PC-9 (cell line): ENCODE measurements around the gene PHF21B. TPM values are rescaled to one million over a fixed set of nuclear protein-coding genes. Genes with fewer than 3 reads are reported as not detected.

ENCODE experiments used
- BruUV-seq: library from RNA; stranded (reverse); fragments of 400-500 nt; replicated peaks from 2 replicates; lab custom pipeline; 2021; lab: Mats Ljungman, UMichigan
- CTCF ChIA-PET: fragments of 300-600 bp; sonication (Branson Sonifier 250); formaldehyde crosslinking; loops from one replicate; lab custom pipeline; 2022; ENCODE audit warnings: antibody characterized with exemption; lab: Charles Lee
- POLR2A ChIA-PET: fragments of 300-600 bp; sonication (Branson Sonifier 250); formaldehyde crosslinking; loops from one replicate; lab custom pipeline; 2022; ENCODE audit warnings: antibody characterized with exemption; ENCODE audit not compliant: unreplicated experiment; lab: Charles Lee
- DNase-seq, 2 experiments: peaks; one replicate each; pipeline versions ENCODE4 v3.0.0 to v3.0.0-alpha.2; 2015 to 2022; ENCODE audit warnings: mixed read lengths in 1 of 2
- H2AFZ ChIP-seq: fragments of 200-600 bp; sonication (generic); 2 replicates; pipeline ENCODE4 v1.8.1; 2017; ENCODE audit warnings: antibody characterized with exemption
- H3F3A ChIP-seq: fragments of 200-600 bp; sonication (generic); 2 replicates; pipeline ENCODE4 v1.8.1; 2017; ENCODE audit warnings: antibody characterized with exemption, mild to moderate bottlenecking, low read depth; ENCODE audit not compliant: insufficient read depth
- H3K27ac ChIP-seq: fragments of 200-600 bp; sonication (generic); 2 replicates; pipeline ENCODE4 v1.6.1; 2016; ENCODE audit warnings: mixed run types
- H3K27me3 ChIP-seq: fragments of 200-600 bp; sonication (generic); 2 replicates; pipeline ENCODE4 v1.6.1; 2016; ENCODE audit warnings: low read depth, mixed run types; ENCODE audit not compliant: insufficient read depth
- H3K36me3 ChIP-seq: fragments of 200-600 bp; sonication (generic); 2 replicates; pipeline ENCODE4 v1.6.1; 2016; ENCODE audit warnings: low read depth, mixed run types
- H3K4me1 ChIP-seq: fragments of 200-600 bp; sonication (generic); replicated peaks from 2 replicates; pipeline ENCODE4 v1.6.1; 2016; ENCODE audit warnings: mixed run types; ENCODE audit not compliant: insufficient read depth
- H3K4me2 ChIP-seq: fragments of 200-600 bp; sonication (generic); 2 replicates; pipeline ENCODE4 v1.6.1; 2017; ENCODE audit warnings: mixed run types
- H3K4me3 ChIP-seq: fragments of 200-600 bp; sonication (generic); 2 replicates; pipeline ENCODE4 v1.6.1; 2016; ENCODE audit warnings: mixed run types
- H3K79me2 ChIP-seq: fragments of 200-600 bp; sonication (generic); 2 replicates; pipeline ENCODE4 v1.6.1; 2017; ENCODE audit warnings: low read depth, mixed run types
- H3K9me2 ChIP-seq: fragments of 200-600 bp; sonication (generic); 2 replicates; pipeline ENCODE4 v1.8.1; 2017; ENCODE audit warnings: mild to moderate bottlenecking; ENCODE audit not compliant: insufficient read depth
- H3K9me3 ChIP-seq: fragments of 200-600 bp; sonication (generic); 2 replicates; pipeline ENCODE4 v1.8.1; 2016; ENCODE audit warnings: low read depth; ENCODE audit not compliant: insufficient read depth
- H4K20me1 ChIP-seq: fragments of 200-600 bp; sonication (generic); 2 replicates; pipeline ENCODE4 v1.8.1; 2017; ENCODE audit not compliant: insufficient read depth
- EZH2 ChIP-seq: fragments of 200-600 bp; sonication (generic); IDR thresholded peaks from 2 replicates; pipeline ENCODE4 v1.8.0; 2017; ENCODE audit warnings: antibody characterized with exemption, low read depth
- intact Hi-C: fragments of 100-400 bp; cut with micrococcal nuclease; formaldehyde crosslinking; loops from one replicate; pipeline ENCODE4 v1.10.0; 2022; ENCODE audit not compliant: unreplicated experiment
- total RNA-seq: library from RNA; stranded (reverse); gene quantifications from 2 replicates; pipeline ENCODE4 v1.2.3, GENCODE V29; 2021
- TF ChIP-seq, protein P1 (sequence below): fragments of 200-600 bp; sonication (generic); conservative IDR thresholded peaks from 2 replicates; pipeline ENCODE4 v1.6.1; 2017; ENCODE audit warnings: mixed run types, antibody characterized with exemption, mild to moderate bottlenecking, moderate library complexity

PHF21B gene
- total RNA-seq, 1 experiment from 2014 or later: not detected

DNA sequence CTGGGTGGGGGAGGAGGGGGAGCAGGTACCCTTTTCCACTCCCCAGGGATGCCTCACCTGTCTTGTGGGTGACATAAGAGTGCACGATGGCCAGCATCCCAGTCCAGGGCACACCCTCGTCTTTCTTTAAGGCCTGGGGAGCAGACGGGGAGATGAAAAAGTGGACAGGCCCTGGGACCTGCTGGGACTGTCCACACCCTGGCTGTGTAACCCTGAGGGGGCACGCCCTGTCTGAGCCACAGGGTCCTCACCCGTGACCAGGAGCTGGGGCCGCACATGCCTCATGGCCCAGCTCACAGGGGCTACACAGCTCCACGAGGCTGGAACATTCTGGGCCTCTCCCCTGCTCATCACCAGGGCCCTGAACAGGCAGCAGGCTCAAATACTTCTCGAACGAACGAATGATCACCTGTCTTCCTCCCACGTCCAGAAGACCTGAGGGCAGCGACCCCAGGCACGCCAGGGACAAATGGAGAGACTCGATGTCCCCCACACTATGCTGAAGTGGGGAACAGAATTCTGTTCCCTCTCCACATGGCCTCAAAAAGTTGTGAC lies 123.9 kb downstream of the PHF21B start:
- Histone ChIP-seq H3K27ac (no peak overlapping the region), H3K79me2 (no peaks in the 10 kb centered on the region), H3K9me2 (no peaks in the 10 kb centered on the region), H2AFZ (no peak overlapping the region), H3K4me3 (no peak overlapping the region), H4K20me1 (no peaks in the 10 kb centered on the region), H3K9me3 (no peaks in the 10 kb centered on the region), H3F3A (no peaks in the 10 kb centered on the region), H3K36me3 (no peaks in the 10 kb centered on the region), H3K4me2 (no peak overlapping the region), H3K27me3 (peaks cover 23% of the 10 kb centered on the region), H3K4me1 (no peaks in the 10 kb centered on the region; the same call in 1 of the 2 replicates)
- ChIA-PET POLR2A (no interaction called here), CTCF (interaction anchor here (0.7 kb wide), 1 partner anchor 188 kb away, joined by 3 read pairs; no protein-coding TSS in a partner anchor)
- intact Hi-C loops: no loop called here
- no peak for DNase-seq
- no TSS peak for BruUV-seq
- TF ChIP-seq, protein P1, sequence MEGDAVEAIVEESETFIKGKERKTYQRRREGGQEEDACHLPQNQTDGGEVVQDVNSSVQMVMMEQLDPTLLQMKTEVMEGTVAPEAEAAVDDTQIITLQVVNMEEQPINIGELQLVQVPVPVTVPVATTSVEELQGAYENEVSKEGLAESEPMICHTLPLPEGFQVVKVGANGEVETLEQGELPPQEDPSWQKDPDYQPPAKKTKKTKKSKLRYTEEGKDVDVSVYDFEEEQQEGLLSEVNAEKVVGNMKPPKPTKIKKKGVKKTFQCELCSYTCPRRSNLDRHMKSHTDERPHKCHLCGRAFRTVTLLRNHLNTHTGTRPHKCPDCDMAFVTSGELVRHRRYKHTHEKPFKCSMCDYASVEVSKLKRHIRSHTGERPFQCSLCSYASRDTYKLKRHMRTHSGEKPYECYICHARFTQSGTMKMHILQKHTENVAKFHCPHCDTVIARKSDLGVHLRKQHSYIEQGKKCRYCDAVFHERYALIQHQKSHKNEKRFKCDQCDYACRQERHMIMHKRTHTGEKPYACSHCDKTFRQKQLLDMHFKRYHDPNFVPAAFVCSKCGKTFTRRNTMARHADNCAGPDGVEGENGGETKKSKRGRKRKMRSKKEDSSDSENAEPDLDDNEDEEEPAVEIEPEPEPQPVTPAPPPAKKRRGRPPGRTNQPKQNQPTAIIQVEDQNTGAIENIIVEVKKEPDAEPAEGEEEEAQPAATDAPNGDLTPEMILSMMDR: no peak
- TF ChIP-seq EZH2: no peak

DNA sequence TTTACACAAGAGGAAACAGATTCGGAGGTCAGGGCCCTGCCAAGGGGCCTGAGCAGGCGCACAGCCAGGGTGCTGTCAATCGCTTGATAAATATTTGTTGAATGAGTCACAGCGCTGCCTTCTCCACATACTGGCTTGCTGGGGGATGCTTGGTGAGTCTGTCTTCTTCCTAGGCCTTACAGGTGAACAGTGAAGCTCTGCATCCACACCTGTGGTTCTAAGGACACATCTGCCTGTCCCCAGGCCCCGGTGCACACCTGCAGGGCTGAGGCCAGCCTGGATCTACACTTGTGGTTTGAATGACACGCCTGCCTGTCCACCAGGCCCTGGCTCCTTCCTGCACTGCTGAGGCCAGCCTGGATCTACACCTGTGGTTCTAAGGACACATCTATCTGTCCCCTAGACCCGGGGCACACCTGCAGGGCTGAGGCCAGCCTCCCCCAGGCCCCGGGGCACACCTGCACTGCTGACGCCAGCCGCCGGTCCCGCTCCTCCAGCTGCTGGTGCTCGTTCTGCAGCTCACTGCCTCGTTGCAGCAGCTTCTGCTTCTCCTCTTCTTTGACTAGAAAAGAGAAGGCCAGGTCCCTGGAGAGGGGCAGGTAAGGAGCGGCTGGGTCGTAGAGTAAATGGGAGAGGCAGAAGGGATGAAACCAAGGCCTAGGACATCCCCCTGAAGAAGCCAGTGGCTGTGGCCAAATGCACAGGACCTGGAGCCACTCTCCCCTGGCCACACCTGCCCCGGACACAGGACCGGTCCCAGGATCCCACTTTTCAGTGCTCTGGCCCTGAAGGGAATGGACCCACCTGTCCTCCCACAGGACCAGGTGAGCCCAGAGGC lies 124.6 kb downstream of the PHF21B start:
- ChIA-PET POLR2A (no interaction called here), CTCF (no interaction called here)
- no peak overlapping the region for H3K27ac ChIP-seq
- intact Hi-C loops: no loop called here
- peaks cover 30% of the 10 kb centered on the region for H3K27me3 ChIP-seq
- no peak overlapping the region for H3K4me3 ChIP-seq
- peak; percentile 52 to 70 for DNase-seq
- no peaks in the 10 kb centered on the region for H4K20me1 ChIP-seq
- no peak overlapping the region for H2AFZ ChIP-seq
- no peaks in the 10 kb centered on the region for H3K79me2 ChIP-seq
- H3K4me2 ChIP-seq: no peak overlapping the region
- H3K9me2 ChIP-seq: no peaks in the 10 kb centered on the region
- no peaks in the 10 kb centered on the region; the same call in 1 of the 2 replicates for H3K4me1 ChIP-seq
- TF ChIP-seq, protein P1: no peak
- no peak for TF ChIP-seq EZH2
- H3F3A ChIP-seq: no peaks in the 10 kb centered on the region
- H3K36me3 ChIP-seq: no peaks in the 10 kb centered on the region
- no TSS peak for BruUV-seq
- no peaks in the 10 kb centered on the region for H3K9me3 ChIP-seq

DNA sequence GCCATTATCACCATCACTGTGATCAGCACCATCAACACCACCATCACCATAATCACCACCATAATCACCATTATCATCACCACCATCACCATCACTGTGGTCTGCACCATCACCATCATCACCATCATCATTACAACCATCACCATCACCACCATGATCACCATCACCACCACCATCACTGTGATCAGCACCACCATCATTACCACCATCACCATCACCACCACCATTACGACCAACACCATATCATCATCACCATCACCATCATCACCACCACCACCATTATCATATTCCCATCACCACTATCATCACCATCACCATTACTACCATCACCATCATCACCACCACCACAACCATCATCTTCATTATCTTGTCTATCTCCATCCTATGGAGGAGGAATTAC lies 125.2 kb downstream of the PHF21B start:
- no peaks in the 10 kb centered on the region for H3K9me2 ChIP-seq
- H4K20me1 ChIP-seq: no peaks in the 10 kb centered on the region
- no peak overlapping the region for H2AFZ ChIP-seq
- no peak for DNase-seq
- no peak overlapping the region for H3K27ac ChIP-seq
- no TSS peak for BruUV-seq
- no peaks in the 10 kb centered on the region for H3K79me2 ChIP-seq
- TF ChIP-seq, protein P1: no peak
- no peak for TF ChIP-seq EZH2
- POLR2A ChIA-PET: no interaction called here
- H3F3A ChIP-seq: no peaks in the 10 kb centered on the region
- no peak overlapping the region for H3K4me3 ChIP-seq
- no peaks in the 10 kb centered on the region; the same call in 1 of the 2 replicates for H3K4me1 ChIP-seq
- H3K9me3 ChIP-seq: no peaks in the 10 kb centered on the region
- intact Hi-C loops: no loop called here
- CTCF ChIA-PET: no interaction called here
- no peak overlapping the region for H3K4me2 ChIP-seq
- peaks cover 34% of the 10 kb centered on the region for H3K27me3 ChIP-seq
- no peaks in the 10 kb centered on the region for H3K36me3 ChIP-seq
